NCI-H2196 treated with DMSO at 0.1 percent for 48 hours (cell line): Measurements from ENCODE around the gene SEC31A.
"Not testable (repeated sequence)": the region's sequence is repeated elsewhere in the genome, so short reads cannot be mapped to it uniquely, and the experiment has no call there.

Experiments used
- DNase-seq: peaks from one replicate; lab custom pipeline; 2025; ENCODE audit not compliant: unreplicated experiment; lab: John Stamatoyannopoulos, UW

Gene SEC31A

GRCh38 chr4:82890901-82891706 is at the start of gene SEC31A:
SEC31A (minus strand) TSS chr4:82891153; CDS start chr4:82881936, 9,217 bp downstream.
- DNase-seq = peak; percentile 71

- DNase-seq = no peak
These were observed 48.5 kb upstream of the SEC31A start for GRCh38 chr4:82939414-82939813.

GRCh38 chr4:82934441-82934840 is 43.5 kb upstream of the SEC31A start:
- DNase-seq = no peak

GRCh38 chr4:82930848-82931755 is 40.1 kb upstream of the SEC31A start:
- no peak for DNase-seq

- DNase-seq = no peak
These were observed 30.8 kb upstream of the SEC31A start for GRCh38 chr4:82921795-82922194.

- DNase-seq = no peak
These were observed 28.4 kb upstream of the SEC31A start for GRCh38 chr4:82919386-82919785.

GRCh38 chr4:82918091-82918490 is 27.1 kb upstream of the SEC31A start:
- DNase-seq = no peak

- DNase-seq = not testable (repeated sequence)
These were observed 23.0 kb upstream of the SEC31A start for GRCh38 chr4:82913968-82914367.

GRCh38 chr4:82913305-82913704 is 22.4 kb upstream of the SEC31A start:
- no peak for DNase-seq

- DNase-seq = no peak
These were observed 18.4 kb upstream of the SEC31A start for GRCh38 chr4:82909326-82909725.

GRCh38 chr4:82906469-82906868 is 15.5 kb upstream of the SEC31A start:
- DNase-seq = no peak

GRCh38 chr4:82905205-82905604 is 14.3 kb upstream of the SEC31A start:
- DNase-seq = no peak

- no peak for DNase-seq
These were observed 12.8 kb upstream of the SEC31A start for GRCh38 chr4:82903737-82904136.

GRCh38 chr4:82901183-82901718 is 10.3 kb upstream of the SEC31A start:
- no peak for DNase-seq

GRCh38 chr4:82900411-82901182 is 9.6 kb upstream of the SEC31A start, which contains the start of gene THAP9:
THAP9 (plus strand) TSS chr4:82900735; CDS start chr4:82900803, 68 bp downstream.
- DNase-seq = peak; percentile 80

- DNase-seq = no peak
These were observed 9.1 kb upstream of the SEC31A start for GRCh38 chr4:82900066-82900410.

GRCh38 chr4:82899374-82900065 is 8.6 kb upstream of the SEC31A start:
- DNase-seq = no peak

GRCh38 chr4:82898322-82899243 is 7.6 kb upstream of the SEC31A start:
- no peak for DNase-seq

GRCh38 chr4:82896755-82897154 is 5.8 kb upstream of the SEC31A start:
- no peak for DNase-seq
